OCI-LY3 (cell line): ENCODE data around the gene L2HGDH.

Experiments used
- H2AFZ ChIP-seq: fragments of 200-600, 300-600 bp; shearing (Covaris generic); 2 replicates; pipeline ENCODE4 v1.6.0; 2014; ENCODE audit warnings: antibody characterized with exemption, low read depth, low read length
- H3K27ac ChIP-seq: fragments of 200-600, 300-600 bp; sonication (generic); 2 replicates; pipeline ENCODE4 v1.5.1; 2014; ENCODE audit warnings: mild to moderate bottlenecking, low read length, moderate library complexity, mixed read lengths
- H3K27me3 ChIP-seq: fragments of 200-600, 300-600 bp; sonication (generic); 2 replicates; pipeline ENCODE4 v1.6.1; 2014; ENCODE audit warnings: low read depth, low read length, mixed read lengths
- H3K36me3 ChIP-seq: fragments of 200-600, 300-600 bp; sonication (generic); replicated peaks from 2 replicates; pipeline ENCODE3; 2014; ENCODE audit warnings: low read depth, low read length, mixed read lengths
- H3K4me1 ChIP-seq: fragments of 300-600, 200-600 bp; sonication (generic); 2 replicates; pipeline ENCODE4 v1.6.1; 2014; ENCODE audit warnings: low read length, mixed read lengths
- H3K4me2 ChIP-seq: fragments of 200-600, 300-600 bp; sonication (generic); 2 replicates; pipeline ENCODE4 v1.6.1; 2014; ENCODE audit warnings: low read length, mixed read lengths
- H3K4me3 ChIP-seq: fragments of 300-600, 200-600 bp; sonication (generic); 2 replicates; pipeline ENCODE4 v1.5.1; 2014; ENCODE audit warnings: antibody characterized with exemption, mild to moderate bottlenecking, low read length, moderate library complexity
- H3K79me2 ChIP-seq: fragments of 300-600, 200-600 bp; shearing (Covaris generic); 2 replicates; pipeline ENCODE4 v1.6.1; 2014; ENCODE audit warnings: mild to moderate bottlenecking, low read length, mixed read lengths
- H3K9ac ChIP-seq: fragments of 300-600, 200-600 bp; shearing (Covaris generic); 2 replicates; pipeline ENCODE4 v1.6.0; 2014; ENCODE audit warnings: mild to moderate bottlenecking, low read length, moderate library complexity
- H3K9me3 ChIP-seq: fragments of 200-600, 300-600 bp; shearing (Covaris generic); 2 replicates; pipeline ENCODE4 v1.6.1; 2014; ENCODE audit warnings: low read length, mixed read lengths; ENCODE audit not compliant: insufficient read depth
- H4K20me1 ChIP-seq: fragments of 200-600, 300-600 bp; sonication (generic); 2 replicates; pipeline ENCODE4 v1.6.1; 2016; ENCODE audit warnings: low read length, mixed read lengths; ENCODE audit not compliant: insufficient read depth
- EZH2phosphoT487 ChIP-seq: fragments of 200-600 bp; shearing (Covaris generic); IDR thresholded peaks from 2 replicates; pipeline ENCODE4 v1.6.1; 2018; ENCODE audit warnings: antibody characterized with exemption, mixed run types, low read depth
- TF ChIP-seq, protein P1 (sequence below): fragments of 200-600, 300-600 bp; sonication (generic); IDR thresholded peaks from 2 replicates; pipeline ENCODE4 v1.5.1; 2014; ENCODE audit warnings: antibody characterized with exemption, low read length, low read depth

L2HGDH gene

DNA sequence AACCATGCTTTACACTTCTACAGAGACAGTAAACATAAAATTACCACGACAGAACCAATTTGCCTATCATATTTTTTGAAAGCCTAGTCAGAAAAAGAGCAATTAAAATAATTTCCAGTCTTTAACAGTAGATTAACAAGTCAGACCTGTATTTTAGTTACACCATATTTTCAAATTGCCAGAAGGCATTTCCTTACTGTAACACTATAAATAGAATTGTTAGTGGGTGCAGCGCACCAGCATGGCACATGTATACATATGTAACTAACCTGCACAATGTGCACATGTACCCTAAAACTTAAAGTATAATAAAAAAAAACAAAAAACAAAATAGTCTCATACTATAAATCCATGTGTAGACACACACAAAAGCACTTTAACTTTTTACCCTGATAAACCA is 96.6 kb downstream of the L2HGDH start:
- Histone ChIP-seq H3K9me3 (no peaks in the 10 kb centered on the region), H3K4me3 (no peak overlapping the region), H3K4me2 (no peak overlapping the region), H3K27me3 (no peaks in the 10 kb centered on the region), H3K36me3 (no peaks in the 10 kb centered on the region), H3K4me1 (no peaks in the 10 kb centered on the region), H3K9ac (no peak overlapping the region), H3K27ac (no peak overlapping the region), H4K20me1 (no peaks in the 10 kb centered on the region), H3K79me2 (no peaks in the 10 kb centered on the region), H2AFZ (no peak overlapping the region)
- TF ChIP-seq, protein P1, sequence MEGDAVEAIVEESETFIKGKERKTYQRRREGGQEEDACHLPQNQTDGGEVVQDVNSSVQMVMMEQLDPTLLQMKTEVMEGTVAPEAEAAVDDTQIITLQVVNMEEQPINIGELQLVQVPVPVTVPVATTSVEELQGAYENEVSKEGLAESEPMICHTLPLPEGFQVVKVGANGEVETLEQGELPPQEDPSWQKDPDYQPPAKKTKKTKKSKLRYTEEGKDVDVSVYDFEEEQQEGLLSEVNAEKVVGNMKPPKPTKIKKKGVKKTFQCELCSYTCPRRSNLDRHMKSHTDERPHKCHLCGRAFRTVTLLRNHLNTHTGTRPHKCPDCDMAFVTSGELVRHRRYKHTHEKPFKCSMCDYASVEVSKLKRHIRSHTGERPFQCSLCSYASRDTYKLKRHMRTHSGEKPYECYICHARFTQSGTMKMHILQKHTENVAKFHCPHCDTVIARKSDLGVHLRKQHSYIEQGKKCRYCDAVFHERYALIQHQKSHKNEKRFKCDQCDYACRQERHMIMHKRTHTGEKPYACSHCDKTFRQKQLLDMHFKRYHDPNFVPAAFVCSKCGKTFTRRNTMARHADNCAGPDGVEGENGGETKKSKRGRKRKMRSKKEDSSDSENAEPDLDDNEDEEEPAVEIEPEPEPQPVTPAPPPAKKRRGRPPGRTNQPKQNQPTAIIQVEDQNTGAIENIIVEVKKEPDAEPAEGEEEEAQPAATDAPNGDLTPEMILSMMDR = no peak
- no peak for TF ChIP-seq EZH2phosphoT487

DNA sequence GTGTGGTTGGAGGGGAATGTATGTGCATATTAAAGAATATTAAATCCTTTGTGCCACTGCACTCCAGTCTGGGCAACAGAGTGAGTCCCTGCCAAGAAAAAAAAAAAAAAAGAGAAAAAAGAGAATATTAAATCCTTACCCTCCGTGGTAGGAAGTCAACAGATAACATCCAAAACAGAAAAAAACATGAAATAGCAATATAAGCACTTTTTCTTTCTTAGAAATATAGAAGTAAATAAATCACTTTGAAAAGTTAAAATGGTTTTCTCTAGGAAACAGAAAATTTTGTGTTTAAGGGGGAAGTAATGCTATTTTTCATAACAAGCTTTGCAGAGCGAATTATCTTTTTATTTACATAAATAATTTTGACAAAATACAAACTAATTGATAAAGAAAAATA is 98.2 kb downstream of the L2HGDH start:
- H4K20me1 ChIP-seq = no peaks in the 10 kb centered on the region
- TF ChIP-seq, protein P1 = no peak
- no peak for TF ChIP-seq EZH2phosphoT487
- no peak overlapping the region for H3K27ac ChIP-seq
- no peaks in the 10 kb centered on the region for H3K9me3 ChIP-seq
- no peaks in the 10 kb centered on the region for H3K27me3 ChIP-seq
- H3K4me3 ChIP-seq = no peak overlapping the region
- no peak overlapping the region for H3K4me2 ChIP-seq
- H3K9ac ChIP-seq = no peak overlapping the region
- no peaks in the 10 kb centered on the region for H3K79me2 ChIP-seq
- no peaks in the 10 kb centered on the region for H3K36me3 ChIP-seq
- no peak overlapping the region for H2AFZ ChIP-seq
- no peaks in the 10 kb centered on the region for H3K4me1 ChIP-seq

DNA sequence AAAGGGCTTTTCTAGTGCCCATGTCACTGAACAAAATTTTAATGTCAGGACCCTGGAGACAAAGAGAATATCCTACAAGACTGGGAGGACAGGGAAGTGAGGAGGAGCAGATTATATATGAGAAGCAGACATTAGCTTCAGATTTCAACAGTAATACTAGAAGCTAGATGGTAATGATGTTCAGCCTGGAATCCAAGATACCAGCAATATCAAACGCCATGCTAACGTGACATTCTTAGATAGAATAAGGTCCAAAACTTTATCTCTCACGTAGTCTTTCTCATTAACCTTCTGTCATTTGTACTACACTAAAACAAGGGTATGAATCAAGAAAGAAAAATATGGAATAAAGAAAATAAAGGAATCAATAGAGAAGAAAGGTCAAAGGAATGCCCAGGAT is 99.3 kb downstream of the L2HGDH start:
- no peak for TF ChIP-seq EZH2phosphoT487
- TF ChIP-seq, protein P1 = no peak
- Histone ChIP-seq H2AFZ (no peak overlapping the region), H3K4me3 (no peak overlapping the region), H3K79me2 (no peaks in the 10 kb centered on the region), H3K9me3 (no peaks in the 10 kb centered on the region), H3K27ac (no peak overlapping the region), H3K4me1 (no peaks in the 10 kb centered on the region), H3K36me3 (no peaks in the 10 kb centered on the region), H3K9ac (no peak overlapping the region), H4K20me1 (no peaks in the 10 kb centered on the region), H3K4me2 (no peak overlapping the region), H3K27me3 (no peaks in the 10 kb centered on the region)

DNA sequence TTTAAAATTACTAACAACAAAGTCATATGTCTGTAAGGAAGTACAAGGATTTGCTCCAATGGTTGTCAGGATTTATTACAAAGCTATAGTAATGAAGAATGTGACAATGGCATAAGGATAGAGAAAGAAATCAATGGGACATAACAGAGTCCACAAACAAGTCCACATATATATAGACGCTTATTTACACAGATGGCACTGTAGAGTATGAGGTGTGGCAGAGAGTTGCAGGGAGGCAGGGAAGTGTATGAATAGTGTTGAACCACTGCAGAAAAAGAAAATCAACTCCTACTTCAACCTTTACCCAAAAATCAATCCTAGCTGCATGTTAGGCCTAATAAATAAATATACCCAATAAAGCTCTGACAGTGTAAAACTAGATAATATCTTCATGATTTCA is 102.0 kb downstream of the L2HGDH start:
- Histone ChIP-seq H2AFZ (no peak overlapping the region), H3K4me2 (no peak overlapping the region), H4K20me1 (no peaks in the 10 kb centered on the region), H3K27me3 (no peaks in the 10 kb centered on the region), H3K9ac (no peak overlapping the region), H3K27ac (no peak overlapping the region), H3K4me1 (no peaks in the 10 kb centered on the region), H3K79me2 (no peaks in the 10 kb centered on the region), H3K4me3 (no peak overlapping the region), H3K36me3 (no peaks in the 10 kb centered on the region), H3K9me3 (no peaks in the 10 kb centered on the region)
- TF ChIP-seq, protein P1 = no peak
- no peak for TF ChIP-seq EZH2phosphoT487
